ENCODE measurements around the gene TANC1.

GRCh38 chr2:158997037-158997790 is 28.8 kb downstream of the TANC1 start:
- TF ChIP-seq CTCF (IDR thresholded peaks at IDR 0.05) (no peak), POLR2A (IDR thresholded peaks at IDR 0.05) (no peak)
